Coronary artery (tissue), 2 donors: ENCODE measurements around the gene NDC1.

Experiments used
- DNase-seq: peaks from one replicate; pipeline ENCODE4 v3.0.0-alpha.2; 2017; ENCODE audit warnings: low spot score
- H3K27ac ChIP-seq, 2 donors: fragments of 200-600 bp; sonication (generic); one replicate each; pipeline ENCODE4 v1.5.1; 2016 to 2019
- H3K4me3 ChIP-seq: fragments of 200-600 bp; sonication (generic); 2 replicates; pipeline ENCODE4 v1.5.1; 2016; ENCODE audit warnings: mild to moderate bottlenecking, moderate library complexity
- TF ChIP-seq, protein P1 (sequence below): fragments of 200-600 bp; sonication (generic); IDR thresholded peaks from one replicate; pipeline ENCODE4 v1.5.1; 2019; ENCODE audit warnings: antibody characterized with exemption

NDC1 gene

DNA sequence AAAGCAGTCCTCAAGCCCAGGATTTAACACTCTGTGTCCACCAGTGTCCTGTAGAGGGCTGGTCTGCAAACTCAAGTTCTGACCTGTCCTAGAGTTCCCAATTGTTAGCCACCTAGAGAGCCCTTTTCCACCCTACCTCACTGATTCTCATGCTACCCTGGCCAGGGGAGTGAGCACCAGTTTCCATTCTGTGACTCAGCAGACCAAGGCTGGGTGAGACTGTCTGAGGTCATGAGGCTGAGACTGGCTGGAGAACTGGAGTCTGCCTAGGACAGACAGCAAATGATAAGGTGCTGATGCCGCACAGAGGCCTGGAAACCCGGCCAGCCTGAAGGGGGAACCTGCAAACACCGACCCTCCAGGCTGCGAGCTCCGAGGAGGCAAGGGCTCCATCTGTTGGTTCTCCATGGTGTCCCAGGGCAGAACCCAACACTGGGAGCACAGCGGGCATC is 112.8 kb downstream of the NDC1 start:
- H3K4me3 ChIP-seq, result no peak overlapping the region
- no peak overlapping the region for H3K27ac ChIP-seq
- TF ChIP-seq, protein P1, sequence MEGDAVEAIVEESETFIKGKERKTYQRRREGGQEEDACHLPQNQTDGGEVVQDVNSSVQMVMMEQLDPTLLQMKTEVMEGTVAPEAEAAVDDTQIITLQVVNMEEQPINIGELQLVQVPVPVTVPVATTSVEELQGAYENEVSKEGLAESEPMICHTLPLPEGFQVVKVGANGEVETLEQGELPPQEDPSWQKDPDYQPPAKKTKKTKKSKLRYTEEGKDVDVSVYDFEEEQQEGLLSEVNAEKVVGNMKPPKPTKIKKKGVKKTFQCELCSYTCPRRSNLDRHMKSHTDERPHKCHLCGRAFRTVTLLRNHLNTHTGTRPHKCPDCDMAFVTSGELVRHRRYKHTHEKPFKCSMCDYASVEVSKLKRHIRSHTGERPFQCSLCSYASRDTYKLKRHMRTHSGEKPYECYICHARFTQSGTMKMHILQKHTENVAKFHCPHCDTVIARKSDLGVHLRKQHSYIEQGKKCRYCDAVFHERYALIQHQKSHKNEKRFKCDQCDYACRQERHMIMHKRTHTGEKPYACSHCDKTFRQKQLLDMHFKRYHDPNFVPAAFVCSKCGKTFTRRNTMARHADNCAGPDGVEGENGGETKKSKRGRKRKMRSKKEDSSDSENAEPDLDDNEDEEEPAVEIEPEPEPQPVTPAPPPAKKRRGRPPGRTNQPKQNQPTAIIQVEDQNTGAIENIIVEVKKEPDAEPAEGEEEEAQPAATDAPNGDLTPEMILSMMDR, result no peak
- DNase-seq, result peak; percentile 59

DNA sequence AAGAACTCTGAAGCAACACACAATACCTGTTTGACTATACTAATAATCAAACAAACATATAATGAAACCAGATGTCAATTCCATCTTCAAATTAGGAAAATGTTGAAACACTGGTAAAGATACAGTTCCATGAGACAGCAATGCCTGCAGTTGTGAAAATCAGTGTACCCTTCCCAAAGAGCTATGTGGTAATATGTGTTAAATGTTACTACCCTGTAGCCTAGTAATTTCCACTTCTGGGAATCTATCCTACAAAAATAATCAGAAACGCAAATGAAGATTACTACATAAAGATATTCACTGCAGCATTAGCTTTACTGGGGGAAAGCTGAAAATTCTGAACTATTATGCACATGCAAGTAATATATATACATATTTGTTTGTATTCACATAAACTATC is 116.1 kb downstream of the NDC1 start:
- TF ChIP-seq, protein P1, result no peak
- DNase-seq, result no peak
- no peak overlapping the region for H3K4me3 ChIP-seq
- H3K27ac ChIP-seq, result no peak overlapping the region

DNA sequence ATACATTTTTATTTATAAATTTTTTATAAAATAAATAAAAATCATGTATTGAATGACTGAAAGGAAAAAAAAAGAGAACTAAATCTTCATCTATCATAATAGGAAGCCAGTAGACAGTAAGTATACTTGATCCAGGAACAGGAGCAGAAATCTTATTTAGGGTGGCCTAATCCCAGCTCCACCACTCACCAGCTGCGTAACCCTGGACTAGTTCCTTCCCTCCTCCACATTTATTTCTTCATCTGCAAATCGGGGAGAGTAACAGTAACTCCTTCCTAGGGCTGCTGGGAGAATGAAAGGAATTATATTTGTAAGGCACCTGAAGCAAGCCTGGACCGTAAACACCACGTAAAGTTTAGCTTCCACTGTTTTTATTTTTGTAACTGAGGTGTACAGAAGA is 117.0 kb downstream of the NDC1 start:
- TF ChIP-seq, protein P1, result no peak
- no peak for DNase-seq

DNA sequence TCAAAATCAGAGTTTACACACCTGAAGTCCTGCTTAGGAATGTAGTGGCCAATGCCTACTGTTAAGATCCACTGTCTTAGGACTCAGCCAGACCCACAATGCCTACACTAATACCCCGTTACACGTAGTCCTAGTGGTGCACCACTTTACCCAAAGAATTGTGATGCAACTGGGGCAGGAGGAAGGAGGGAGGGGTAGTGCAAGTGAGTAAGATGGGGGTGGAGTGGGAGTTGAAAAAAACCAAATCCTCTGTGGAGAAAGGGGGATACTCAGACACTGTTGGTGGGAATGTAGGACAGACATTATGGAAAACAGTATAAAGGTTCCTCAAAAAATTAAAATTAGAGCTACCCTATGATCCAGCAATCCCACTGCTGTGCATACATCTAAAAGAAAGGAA is 118.6 kb downstream of the NDC1 start:
- TF ChIP-seq, protein P1, result no peak
- DNase-seq, result no peak
- no peak overlapping the region for H3K4me3 ChIP-seq
- H3K27ac ChIP-seq, result no peak overlapping the region

More for the DNA sequence above, 117.0 kb downstream of the NDC1 start:
- Histone ChIP-seq H3K27ac (no peak overlapping the region), H3K4me3 (no peak overlapping the region)

DNA sequence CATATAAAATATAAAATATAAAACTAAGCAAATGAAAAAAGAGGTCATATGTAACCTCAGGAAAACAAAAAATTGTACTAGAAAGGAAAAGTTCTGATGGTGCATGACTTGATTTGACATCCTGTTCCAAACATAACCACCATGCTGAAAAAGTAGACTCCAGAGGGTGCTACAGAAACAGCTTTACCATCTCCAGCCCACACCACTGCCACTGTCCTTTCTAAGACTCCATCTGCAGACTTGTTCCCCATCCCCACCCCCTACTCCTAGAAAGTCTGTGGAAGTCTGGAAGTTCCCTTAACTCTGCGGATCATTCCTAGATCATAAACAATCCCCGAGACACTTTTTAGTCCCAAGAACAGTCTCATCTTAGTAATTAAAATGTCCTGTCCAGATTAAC is 119.7 kb downstream of the NDC1 start:
- no peak for DNase-seq
- TF ChIP-seq, protein P1, result no peak
- Histone ChIP-seq H3K4me3 (no peak overlapping the region), H3K27ac (no peak overlapping the region)

DNA sequence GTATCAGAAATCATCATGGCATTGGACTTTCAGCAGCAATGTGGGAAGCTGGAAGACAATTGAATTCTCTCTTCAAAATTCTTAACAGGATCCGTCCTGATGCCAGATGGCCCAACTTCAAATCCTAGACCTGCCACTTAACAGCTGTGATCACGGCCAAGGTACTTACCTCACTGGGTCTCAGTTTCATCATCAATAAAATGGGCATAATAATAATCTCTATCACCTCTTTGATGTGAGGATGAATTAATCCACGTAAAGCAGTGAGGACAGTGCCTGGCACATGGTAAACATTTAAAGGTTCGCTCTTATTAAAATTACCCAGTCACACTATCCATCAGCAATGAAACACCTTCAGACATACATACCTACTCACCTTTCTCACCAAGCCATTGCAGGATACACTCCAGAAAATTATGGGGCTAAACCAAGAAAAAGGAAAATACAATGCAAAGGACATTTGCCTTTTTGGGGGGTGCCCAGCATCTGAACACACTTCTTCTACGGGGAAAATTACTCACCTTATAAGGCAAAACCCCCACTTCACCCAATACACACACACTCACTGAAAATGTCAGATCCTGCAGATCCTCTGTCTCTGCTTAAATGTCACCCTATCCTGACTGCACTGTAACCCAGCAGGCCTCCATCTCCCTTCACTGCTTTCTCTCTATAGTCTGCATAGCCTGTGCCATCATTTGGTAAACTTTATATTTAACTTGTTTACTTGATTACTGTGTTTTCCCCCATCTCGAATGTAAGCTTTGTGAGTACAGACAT is 120.9 kb downstream of the NDC1 start:
- Histone ChIP-seq H3K27ac (no peak overlapping the region), H3K4me3 (no peak overlapping the region)
- TF ChIP-seq, protein P1, result no peak
- DNase-seq, result no peak

DNA sequence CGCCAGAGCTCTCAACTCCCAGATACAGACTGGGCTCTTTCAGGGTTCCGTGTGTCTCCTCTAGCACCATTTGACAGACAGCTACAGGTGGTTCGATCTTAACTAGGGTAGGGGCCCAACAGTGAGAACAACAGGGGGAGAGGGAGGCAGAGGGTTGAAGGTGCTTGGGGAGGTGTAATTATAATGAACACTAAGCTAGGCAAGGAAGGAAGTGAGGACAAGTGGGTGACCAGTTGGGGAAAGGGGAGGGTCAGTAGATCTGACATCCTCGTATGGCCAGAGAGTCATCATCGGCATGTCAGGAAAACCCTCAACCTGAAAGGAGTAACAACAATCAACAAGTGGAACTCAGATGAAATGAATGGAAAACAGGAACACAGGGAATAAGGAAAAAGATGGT is 121.9 kb downstream of the NDC1 start:
- Histone ChIP-seq H3K27ac (no peak overlapping the region), H3K4me3 (no peak overlapping the region)
- TF ChIP-seq, protein P1, result no peak
- DNase-seq, result no peak
